H1 (cell line): ENCODE results near the gene WRAP73. TPM values are rescaled to one million over a fixed set of nuclear protein-coding genes. Genes with fewer than 3 reads are reported as not detected.

Experiments
- BCL11A ChIP-seq, 2 experiments: IDR thresholded peaks; one replicate each; pipeline ENCODE4 v1.6.1; 2011; ENCODE audit warnings: low read depth in 2 of 2, low read length in 2 of 2, mild to moderate bottlenecking in 2 of 2
- RXRA ChIP-seq: IDR thresholded peaks from 2 replicates; pipeline ENCODE4 v1.6.1; 2011; ENCODE audit warnings: low read depth, mild to moderate bottlenecking, low read length, moderate library complexity; ENCODE audit not compliant: insufficient read depth
- SP1 ChIP-seq: IDR thresholded peaks from 2 replicates; pipeline ENCODE4 v1.6.1; 2011; ENCODE audit warnings: low read depth, low read length
- SP2 ChIP-seq: IDR thresholded peaks from 2 replicates; pipeline ENCODE4 v1.6.1; 2012; ENCODE audit warnings: mild to moderate bottlenecking, low read length, inconsistent platforms
- USF2 ChIP-seq: IDR thresholded peaks from 2 replicates; pipeline ENCODE4 v1.6.1; 2011; ENCODE audit warnings: low read length, improper control_type of control experiment
- polyA plus RNA-seq, 7 experiments: library from polyadenylated mRNA; depleted of rRNA in 3 of 7; stranded (reverse) in 5 of 7; unstranded in 2 of 7; fragments of >200 nt in 5 of 7; fragments of 200-250 nt in 2 of 7; gene quantifications; 1 replicate in 5 of 7; 2 replicates in 1 of 7; 4 replicates in 1 of 7; pipeline versions ENCODE4 v1.2.1 to v1.2.3, GENCODE V29; 2011 to 2013; ENCODE audit warnings: missing spikeins in 2 of 7, mixed read lengths in 2 of 7
- total RNA-seq: library from RNA; stranded (reverse); fragmentation: NEBNext Ultra II Directional; extraction: Animal tissue kit (Norgen Biotek cat#: 25700); gene quantifications from 2 replicates; pipeline ENCODE4 v1.2.1, GENCODE V29; 2021

Gene WRAP73
- total and polyA plus RNA-seq, 2 of the 8 experiments (the other 6 are each of a cell fraction or from before 2014, with no cell fraction given): 30.3 to 50.7 TPM

- no peak for TF ChIP-seq SP1
- no peak for TF ChIP-seq USF2
- TF ChIP-seq RXRA: no peak
- TF ChIP-seq BCL11A (IDR thresholded peaks at IDR 0.05; ENCODE audit: low read depth in 2 of 2, low read length in 2 of 2): no peak
- TF ChIP-seq SP2: no peak
These were observed 12.3 kb upstream of the WRAP73 start (continued) for GRCh38 chr1:3662080-3662671.
